K562 (cell line): ENCODE data around the gene KHSRP.

Experiments used
- AFF4 ChIP-seq: sonication (generic); formaldehyde crosslinking; IDR thresholded peaks from 2 replicates; pipeline ENCODE4 v1.8.0; 2023; ENCODE audit warnings: mild to moderate bottlenecking, missing genetic modification reagents
- E2F4 ChIP-seq: sonication (generic); formaldehyde crosslinking; IDR thresholded peaks from 2 replicates; pipeline ENCODE4 v1.8.0; 2022; ENCODE audit warnings: mild to moderate bottlenecking, low read depth, missing genetic modification reagents
- HDAC6 ChIP-seq: IDR thresholded peaks from 2 replicates; pipeline ENCODE4 v1.6.1; 2012; ENCODE audit warnings: low read depth, mild to moderate bottlenecking, control low read depth, inconsistent platforms, low read length, moderate library complexity
- MTA3 ChIP-seq: fragments of 450-650 bp; formaldehyde crosslinking; IDR thresholded peaks from 2 replicates; pipeline ENCODE4 v1.6.1; 2017; ENCODE audit warnings: mild to moderate bottlenecking, borderline replicate concordance
- MYBL2 ChIP-seq, 2 experiments: fragments of 450-650 bp in 1 of 2; sonication (generic) in 1 of 2; formaldehyde crosslinking in 1 of 2; IDR thresholded peaks; 2 replicates each; pipeline versions ENCODE4 v1.6.1 to v1.8.1; 2017 to 2022; ENCODE audit warnings: borderline replicate concordance in 1 of 2, inconsistent platforms in 1 of 2, low read depth in 1 of 2, mild to moderate bottlenecking in 1 of 2, missing genetic modification reagents in 1 of 2, moderate library complexity in 1 of 2
- NR4A1 ChIP-seq, 2 experiments: fragments of 250-450 bp in 1 of 2; fragments of 450-650 bp in 1 of 2; sonication (Bioruptor Pico) in 1 of 2; IDR thresholded peaks; 2 replicates each; pipeline versions ENCODE4 v1.4.0 to v1.6.1; 2016 to 2020; ENCODE audit warnings: mild to moderate bottlenecking in 2 of 2, missing compliant biosample characterization in 1 of 2, missing genetic modification characterization in 1 of 2, moderate library complexity in 1 of 2
- PHB2 ChIP-seq: fragments of 450-650 bp; IDR thresholded peaks from 2 replicates; pipeline ENCODE4 v1.6.1; 2017; ENCODE audit warnings: low read depth
- POLR2AphosphoS2 ChIP-seq: IDR thresholded peaks from 2 replicates; pipeline ENCODE4 v1.6.1; 2012; ENCODE audit warnings: low read length, improper control_type of control experiment
- TBP ChIP-seq: optimal IDR thresholded peaks from 2 replicates; pipeline ENCODE3; 2011; ENCODE audit warnings: low read depth, low read length, improper control_type of control experiment
- TCF3 ChIP-seq: sonication (generic); formaldehyde crosslinking; IDR thresholded peaks from 2 replicates; pipeline ENCODE4 v1.4.0; 2020; ENCODE audit warnings: mild to moderate bottlenecking, missing genetic modification reagents
- ZNF3 ChIP-seq: fragments of 250-450 bp; sonication (Bioruptor Pico); IDR thresholded peaks from 2 replicates; pipeline ENCODE4 v1.5.0; 2021; ENCODE audit warnings: mild to moderate bottlenecking, moderate library complexity
- TF ChIP-seq, protein P1 (sequence below): sonication (generic); formaldehyde crosslinking; IDR thresholded peaks from 2 replicates; pipeline ENCODE4 v1.8.0; 2022; ENCODE audit warnings: mild to moderate bottlenecking, missing genetic modification reagents

- TF ChIP-seq POLR2AphosphoS2 (no peak), NR4A1 (CRISPR knock-in tag; IDR thresholded peaks at IDR 0.05) (no peak), NR4A1 (tag; IDR thresholded peaks at IDR 0.05) (no peak), HDAC6 (no peak), MTA3 (no peak; the same call in 1 of the 2 replicates), PHB2 (no peak), ZNF3 (CRISPR knock-in tag) (no peak), MYBL2 (IDR thresholded peaks at IDR 0.05; ENCODE audit: low read depth) (no peak), MYBL2 (CRISPR knock-in tag; IDR thresholded peaks at IDR 0.05; ENCODE audit: borderline replicate concordance) (no peak), AFF4 (no peak), TCF3 (CRISPR knock-in tag) (no peak), TBP (no peak), E2F4 (CRISPR knock-in tag) (no peak)
- TF ChIP-seq, protein P1, sequence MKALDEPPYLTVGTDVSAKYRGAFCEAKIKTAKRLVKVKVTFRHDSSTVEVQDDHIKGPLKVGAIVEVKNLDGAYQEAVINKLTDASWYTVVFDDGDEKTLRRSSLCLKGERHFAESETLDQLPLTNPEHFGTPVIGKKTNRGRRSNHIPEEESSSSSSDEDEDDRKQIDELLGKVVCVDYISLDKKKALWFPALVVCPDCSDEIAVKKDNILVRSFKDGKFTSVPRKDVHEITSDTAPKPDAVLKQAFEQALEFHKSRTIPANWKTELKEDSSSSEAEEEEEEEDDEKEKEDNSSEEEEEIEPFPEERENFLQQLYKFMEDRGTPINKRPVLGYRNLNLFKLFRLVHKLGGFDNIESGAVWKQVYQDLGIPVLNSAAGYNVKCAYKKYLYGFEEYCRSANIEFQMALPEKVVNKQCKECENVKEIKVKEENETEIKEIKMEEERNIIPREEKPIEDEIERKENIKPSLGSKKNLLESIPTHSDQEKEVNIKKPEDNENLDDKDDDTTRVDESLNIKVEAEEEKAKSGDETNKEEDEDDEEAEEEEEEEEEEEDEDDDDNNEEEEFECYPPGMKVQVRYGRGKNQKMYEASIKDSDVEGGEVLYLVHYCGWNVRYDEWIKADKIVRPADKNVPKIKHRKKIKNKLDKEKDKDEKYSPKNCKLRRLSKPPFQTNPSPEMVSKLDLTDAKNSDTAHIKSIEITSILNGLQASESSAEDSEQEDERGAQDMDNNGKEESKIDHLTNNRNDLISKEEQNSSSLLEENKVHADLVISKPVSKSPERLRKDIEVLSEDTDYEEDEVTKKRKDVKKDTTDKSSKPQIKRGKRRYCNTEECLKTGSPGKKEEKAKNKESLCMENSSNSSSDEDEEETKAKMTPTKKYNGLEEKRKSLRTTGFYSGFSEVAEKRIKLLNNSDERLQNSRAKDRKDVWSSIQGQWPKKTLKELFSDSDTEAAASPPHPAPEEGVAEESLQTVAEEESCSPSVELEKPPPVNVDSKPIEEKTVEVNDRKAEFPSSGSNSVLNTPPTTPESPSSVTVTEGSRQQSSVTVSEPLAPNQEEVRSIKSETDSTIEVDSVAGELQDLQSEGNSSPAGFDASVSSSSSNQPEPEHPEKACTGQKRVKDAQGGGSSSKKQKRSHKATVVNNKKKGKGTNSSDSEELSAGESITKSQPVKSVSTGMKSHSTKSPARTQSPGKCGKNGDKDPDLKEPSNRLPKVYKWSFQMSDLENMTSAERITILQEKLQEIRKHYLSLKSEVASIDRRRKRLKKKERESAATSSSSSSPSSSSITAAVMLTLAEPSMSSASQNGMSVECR (CRISPR knock-in tag) = no peak
Measured at GRCh38 chr19:6393983-6394412, 30.6 kb downstream of the KHSRP start.
